CD14-positive monocyte (primary cell): ENCODE data around the gene KIRREL3. TPM values are rescaled to one million over a fixed set of nuclear protein-coding genes. Genes with fewer than 3 reads are reported as not detected.

Experiments
- DNase-seq, 3 donors: peaks; one replicate each; pipeline ENCODE4 v3.0.0-alpha.2; 2011 to 2022
- H2AFZ ChIP-seq: 2 replicates; pipeline ENCODE4 v1.6.0; 2012; ENCODE audit warnings: mild to moderate bottlenecking, low read depth, low read length, inconsistent platforms; ENCODE audit not compliant: insufficient read depth, poor library complexity, severe bottlenecking
- H3K27ac ChIP-seq, 2 donors: 1 replicate in 1 of 2; 2 replicates in 1 of 2; pipeline ENCODE4 v1.5.1; 2012 to 2013; ENCODE audit warnings: low read length in 2 of 2, control low read depth in 1 of 2, inconsistent platforms in 1 of 2, low read depth in 1 of 2, mild to moderate bottlenecking in 1 of 2
- H3K27me3 ChIP-seq, 2 donors: one replicate each; pipeline versions ENCODE4 v1.6.0 to v1.6.1; 2011 to 2013; ENCODE audit warnings: low read length in 2 of 2; ENCODE audit not compliant: control insufficient read depth in 2 of 2, insufficient read depth in 2 of 2
- H3K36me3 ChIP-seq, 2 donors: replicated peaks in 1 of 2; 1 replicate in 1 of 2; 2 replicates in 1 of 2; pipeline versions ENCODE4 v1.5.1 to v1.6.1; 2012 to 2013; ENCODE audit warnings: low read length in 2 of 2, control low read depth in 1 of 2, inconsistent platforms in 1 of 2, mild to moderate bottlenecking in 1 of 2; ENCODE audit not compliant: insufficient read depth in 2 of 2, control insufficient read depth in 1 of 2
- H3K4me1 ChIP-seq, 2 donors: 1 replicate in 1 of 2; 2 replicates in 1 of 2; pipeline versions ENCODE4 v1.5.1 to v1.6.1; 2012 to 2013; ENCODE audit warnings: low read length in 2 of 2, control low read depth in 1 of 2, inconsistent platforms in 1 of 2, mild to moderate bottlenecking in 1 of 2, moderate library complexity in 1 of 2; ENCODE audit not compliant: insufficient read depth in 2 of 2, control insufficient read depth in 1 of 2
- H3K4me2 ChIP-seq: replicated peaks from 2 replicates; pipeline ENCODE3; 2012; ENCODE audit warnings: low read length, moderate library complexity, mild to moderate bottlenecking; ENCODE audit not compliant: poor library complexity, severe bottlenecking; ENCODE audit errors: extremely low read depth
- H3K4me3 ChIP-seq, 3 experiments: fragments of 200-600 bp in 1 of 3; sonication (generic) in 1 of 3; replicated peaks in 1 of 3; 1 replicate in 2 of 3; 2 replicates in 1 of 3; pipeline ENCODE4 v1.5.1; 2011 to 2013; ENCODE audit warnings: low read length in 3 of 3, mild to moderate bottlenecking in 3 of 3, control low read depth in 2 of 3, low read depth in 2 of 3, inconsistent platforms in 1 of 3, moderate library complexity in 1 of 3
- H3K79me2 ChIP-seq: 2 replicates; pipeline ENCODE4 v1.6.0; 2012; ENCODE audit warnings: mild to moderate bottlenecking, control low read depth, inconsistent platforms, low read length, moderate library complexity; ENCODE audit not compliant: insufficient read depth
- H3K9ac ChIP-seq: 2 replicates; pipeline ENCODE4 v1.6.0; 2017; ENCODE audit warnings: low read length, mild to moderate bottlenecking; ENCODE audit not compliant: insufficient read depth, poor library complexity, severe bottlenecking
- H3K9me3 ChIP-seq, 2 donors: replicated peaks in 1 of 2; 1 replicate in 1 of 2; 2 replicates in 1 of 2; pipeline versions ENCODE4 v1.5.1 to v1.6.1; 2012 to 2013; ENCODE audit warnings: low read length in 2 of 2, control low read depth in 1 of 2; ENCODE audit not compliant: control insufficient read depth in 1 of 2, insufficient read depth in 1 of 2
- H4K20me1 ChIP-seq: 2 replicates; pipeline ENCODE4 v1.6.0; 2012; ENCODE audit warnings: mild to moderate bottlenecking, low read length, control low read depth, moderate library complexity; ENCODE audit not compliant: insufficient read depth
- H3K27ac Mint-ChIP-seq, 7 donors: one replicate each; pipeline ENCODE4 v1.8.0; 2020; ENCODE audit warnings: mild to moderate bottlenecking in 7 of 7, mixed read lengths in 7 of 7, moderate library complexity in 6 of 7, inconsistent platforms in 2 of 7
- H3K27me3 Mint-ChIP-seq, 3 donors: one replicate each; pipeline ENCODE4 v1.8.0; 2021 to 2022; ENCODE audit warnings: low read depth in 3 of 3, mild to moderate bottlenecking in 3 of 3, mixed read lengths in 3 of 3, moderate library complexity in 3 of 3, inconsistent platforms in 1 of 3
- H3K36me3 Mint-ChIP-seq, 2 donors: one replicate each; pipeline ENCODE4 v1.8.0; 2020; ENCODE audit warnings: mixed read lengths in 2 of 2, inconsistent platforms in 1 of 2, mild to moderate bottlenecking in 1 of 2
- H3K4me1 Mint-ChIP-seq: one replicate; pipeline ENCODE4 v1.8.0; 2020; ENCODE audit warnings: mild to moderate bottlenecking, mixed read lengths
- H3K4me3 Mint-ChIP-seq, 2 donors: one replicate each; pipeline ENCODE4 v1.8.0; 2020; ENCODE audit warnings: mild to moderate bottlenecking in 2 of 2, mixed read lengths in 2 of 2, moderate library complexity in 1 of 2
- H3K9me3 Mint-ChIP-seq, 7 donors: one replicate each; pipeline ENCODE4 v1.8.0; 2020 to 2022; ENCODE audit warnings: mixed read lengths in 7 of 7, mild to moderate bottlenecking in 6 of 7, moderate library complexity in 6 of 7, inconsistent platforms in 2 of 7
- WGBS: methylation state at CpG from one replicate; pipeline ENCODE4 v1.1.5; 2013; ENCODE audit warnings: missing lambda C conversion rate; ENCODE audit not compliant: insufficient coverage; 5-methylcytosine and 5-hydroxymethylcytosine counted together
- intact Hi-C, 2 donors: fragments of 100-400 bp; cut with micrococcal nuclease; formaldehyde crosslinking; loops; one replicate each; pipeline versions ENCODE4 v1.15.0 to v1.15.1; 2023
- polyA plus RNA-seq, 3 donors: library from polyadenylated mRNA; depleted of rRNA in 1 of 3; unstranded in 2 of 3; stranded (reverse) in 1 of 3; fragments of 300-500 nt in 2 of 3; fragments of >200 nt in 1 of 3; fragmentation: Illumina TruSeq in 2 of 3; gene quantifications; 1 replicate in 2 of 3; 2 replicates in 1 of 3; pipeline ENCODE4 v1.2.3, GENCODE V29; 2012 to 2021
- TF ChIP-seq, protein P1 (sequence below): fragments of 200-600 bp; IDR thresholded peaks from one replicate; pipeline ENCODE4 v1.8.0; 2022; ENCODE audit warnings: antibody characterized with exemption, mild to moderate bottlenecking

The KIRREL3 gene
- polyA plus RNA-seq, 3 donors = not detected

DNA sequence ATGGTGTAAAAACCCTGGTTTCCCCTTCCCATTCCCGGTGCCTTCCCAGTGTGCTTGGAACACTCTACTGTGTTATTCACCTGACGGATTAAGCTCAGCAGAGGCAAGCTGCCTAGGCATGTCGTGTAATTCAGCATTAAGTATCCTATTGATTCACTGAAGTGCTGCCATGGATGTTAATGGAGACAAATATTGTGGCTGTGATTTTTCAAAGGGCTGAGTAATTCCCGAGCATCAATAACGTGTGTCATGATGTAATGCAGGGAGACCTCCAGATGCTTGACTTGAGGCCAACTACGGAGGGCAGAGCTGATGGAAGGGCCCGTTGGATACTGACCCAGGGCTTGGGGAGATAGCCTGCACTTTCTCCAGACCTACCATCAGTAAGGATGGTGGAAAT is 376.1 kb downstream of the KIRREL3 start:
- no peaks in the 10 kb centered on the region for H3K9me3 ChIP-seq
- no peaks in the 10 kb centered on the region for H3K27me3 ChIP-seq
- no peak overlapping the region for H3K27ac ChIP-seq
- no peaks in the 10 kb centered on the region for H3K4me1 ChIP-seq
- H3K4me1 Mint-ChIP-seq = no peaks in the 10 kb centered on the region
- H3K4me3 ChIP-seq = no peak overlapping the region
- peaks cover 0 to 3% (median 0%) of the 10 kb centered on the region in 7 donors for H3K9me3 Mint-ChIP-seq
- H3K27ac Mint-ChIP-seq = no peak overlapping the region
- no peak overlapping the region for H2AFZ ChIP-seq
- no peaks in the 10 kb centered on the region for H3K36me3 Mint-ChIP-seq
- TF ChIP-seq, protein P1, sequence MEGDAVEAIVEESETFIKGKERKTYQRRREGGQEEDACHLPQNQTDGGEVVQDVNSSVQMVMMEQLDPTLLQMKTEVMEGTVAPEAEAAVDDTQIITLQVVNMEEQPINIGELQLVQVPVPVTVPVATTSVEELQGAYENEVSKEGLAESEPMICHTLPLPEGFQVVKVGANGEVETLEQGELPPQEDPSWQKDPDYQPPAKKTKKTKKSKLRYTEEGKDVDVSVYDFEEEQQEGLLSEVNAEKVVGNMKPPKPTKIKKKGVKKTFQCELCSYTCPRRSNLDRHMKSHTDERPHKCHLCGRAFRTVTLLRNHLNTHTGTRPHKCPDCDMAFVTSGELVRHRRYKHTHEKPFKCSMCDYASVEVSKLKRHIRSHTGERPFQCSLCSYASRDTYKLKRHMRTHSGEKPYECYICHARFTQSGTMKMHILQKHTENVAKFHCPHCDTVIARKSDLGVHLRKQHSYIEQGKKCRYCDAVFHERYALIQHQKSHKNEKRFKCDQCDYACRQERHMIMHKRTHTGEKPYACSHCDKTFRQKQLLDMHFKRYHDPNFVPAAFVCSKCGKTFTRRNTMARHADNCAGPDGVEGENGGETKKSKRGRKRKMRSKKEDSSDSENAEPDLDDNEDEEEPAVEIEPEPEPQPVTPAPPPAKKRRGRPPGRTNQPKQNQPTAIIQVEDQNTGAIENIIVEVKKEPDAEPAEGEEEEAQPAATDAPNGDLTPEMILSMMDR = no peak
- H3K4me3 Mint-ChIP-seq = no peak overlapping the region
- H4K20me1 ChIP-seq = no peaks in the 10 kb centered on the region
- H3K9ac ChIP-seq = no peak overlapping the region
- H3K27me3 Mint-ChIP-seq = peaks cover 2 to 12% (median 5%) of the 10 kb centered on the region in 3 donors
- no peak overlapping the region for H3K4me2 ChIP-seq
- intact Hi-C loops = no loop called here
- no peak for DNase-seq
- no peaks in the 10 kb centered on the region for H3K36me3 ChIP-seq
- 89% methylated on average over 6 of the region's 7 CpGs for WGBS
- H3K79me2 ChIP-seq = no peaks in the 10 kb centered on the region

DNA sequence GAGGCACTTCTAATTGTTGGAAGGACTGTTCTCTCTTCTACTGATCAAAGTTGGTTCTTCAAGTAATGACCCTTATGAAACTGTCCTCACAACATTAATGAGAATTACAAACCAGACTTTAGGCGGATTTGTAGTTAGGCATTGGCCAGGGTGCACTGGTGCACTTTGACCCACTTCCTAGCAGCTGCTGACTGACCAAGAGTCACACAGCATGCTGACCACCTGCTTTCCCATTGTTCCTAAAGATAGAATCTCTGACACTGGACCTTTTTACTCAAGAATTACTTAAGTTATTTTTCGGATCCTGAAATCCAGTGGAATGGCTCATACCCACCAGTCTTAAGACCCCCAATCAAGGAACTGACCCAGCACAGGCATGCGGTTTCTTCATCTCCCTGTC is 381.1 kb downstream of the KIRREL3 start:
- H3K4me1 Mint-ChIP-seq = no peaks in the 10 kb centered on the region
- Histone ChIP-seq H3K9ac (no peak overlapping the region), H4K20me1 (no peaks in the 10 kb centered on the region), H3K36me3 (no peaks in the 10 kb centered on the region), H3K4me1 (no peaks in the 10 kb centered on the region), H3K27me3 (no peaks in the 10 kb centered on the region), H3K79me2 (no peaks in the 10 kb centered on the region), H3K4me2 (no peak overlapping the region), H3K9me3 (no peaks in the 10 kb centered on the region), H3K27ac (no peak overlapping the region), H2AFZ (no peak overlapping the region), H3K4me3 (no peak overlapping the region)
- no peaks in the 10 kb centered on the region for H3K36me3 Mint-ChIP-seq
- peaks cover 0 to 4% (median 0%) of the 10 kb centered on the region in 7 donors for H3K9me3 Mint-ChIP-seq
- TF ChIP-seq, protein P1 = no peak
- DNase-seq = no peak
- H3K27me3 Mint-ChIP-seq = peaks cover 2 to 5% (median 4%) of the 10 kb centered on the region in 3 donors
- 92% methylated on average over 3 of the region's 3 CpGs for WGBS
- H3K27ac Mint-ChIP-seq = no peak overlapping the region
- intact Hi-C loops = no loop called here
- H3K4me3 Mint-ChIP-seq = no peak overlapping the region
